Stimulated activated CD4-positive, alpha-beta T cell treated with anti-CD3 and anti-CD28 coated beads, Interleukin-15, amount 100 ng/mL, for 24 hours (primary cell): Measurements from ENCODE around the gene PRRX2.

Experiments used
- DNase-seq: peaks from one replicate; pipeline ENCODE4 v3.0.0-alpha.2; 2020

Gene PRRX2

GRCh38 chr9:129712634-129713401, 47.4 kb downstream of the PRRX2 start:
- DNase-seq = peak; percentile 19

GRCh38 chr9:129713402-129713679, 47.9 kb downstream of the PRRX2 start:
- DNase-seq = no peak

- DNase-seq = no peak
Measured at GRCh38 chr9:129714511-129715061, 49.1 kb downstream of the PRRX2 start.

GRCh38 chr9:129716091-129716490, 50.6 kb downstream of the PRRX2 start:
- DNase-seq = no peak

GRCh38 chr9:129717991-129718390, 52.5 kb downstream of the PRRX2 start:
- no peak for DNase-seq

GRCh38 chr9:129718647-129719046, 53.2 kb downstream of the PRRX2 start:
- no peak for DNase-seq

GRCh38 chr9:129719135-129719534, 53.7 kb downstream of the PRRX2 start:
- DNase-seq = no peak

- DNase-seq = peak; percentile 11
Measured at GRCh38 chr9:129720181-129720864, 54.9 kb downstream of the PRRX2 start.

GRCh38 chr9:129720865-129721545, 55.6 kb downstream of the PRRX2 start:
- DNase-seq = no peak

- no peak for DNase-seq
Measured at GRCh38 chr9:129722913-129723312, 57.5 kb downstream of the PRRX2 start.

GRCh38 chr9:129724456-129725190, 59.2 kb downstream of the PRRX2 start:
- no peak for DNase-seq

- no peak for DNase-seq
Measured at GRCh38 chr9:129725795-129726251, 60.4 kb downstream of the PRRX2 start.

- DNase-seq = peak; percentile 74
Measured at GRCh38 chr9:129726322-129727160, 61.1 kb downstream of the PRRX2 start.

GRCh38 chr9:129728744-129729143, 63.3 kb downstream of the PRRX2 start:
- no peak for DNase-seq

GRCh38 chr9:129731477-129732085, 66.1 kb downstream of the PRRX2 start:
- no peak for DNase-seq

- DNase-seq = no peak
Measured at GRCh38 chr9:129732100-129732499, 66.7 kb downstream of the PRRX2 start.

- no peak for DNase-seq
Measured at GRCh38 chr9:129732946-129733631, 67.6 kb downstream of the PRRX2 start.

- no peak for DNase-seq
Measured at GRCh38 chr9:129733632-129733953, 68.1 kb downstream of the PRRX2 start.

- DNase-seq = no peak
Measured at GRCh38 chr9:129735546-129735945, 70.1 kb downstream of the PRRX2 start.

GRCh38 chr9:129736334-129736733, 70.9 kb downstream of the PRRX2 start:
- DNase-seq = no peak
